KOPT-K1 (cell line): ENCODE measurements around the gene SNRPA.

ENCODE experiments used
- H3K27ac ChIP-seq: fragments of 200-600 bp; sonication (generic); 2 replicates; pipeline ENCODE4 v1.5.1; 2016; ENCODE audit warnings: antibody characterized with exemption, mild to moderate bottlenecking, low read depth, low read length; ENCODE audit not compliant: poor library complexity, severe bottlenecking
- H3K36me3 ChIP-seq: fragments of 200-600 bp; sonication (generic); 2 replicates; pipeline ENCODE4 v1.5.1; 2017; ENCODE audit warnings: antibody characterized with exemption, mild to moderate bottlenecking, low read length, moderate library complexity; ENCODE audit not compliant: insufficient read depth
- H3K9me3 ChIP-seq: fragments of 200-600 bp; sonication (generic); 2 replicates; pipeline ENCODE4 v1.5.1; 2017; ENCODE audit warnings: antibody characterized with exemption, low read length, mild to moderate bottlenecking; ENCODE audit not compliant: insufficient read depth, poor library complexity, severe bottlenecking

Gene SNRPA

GRCh38 chr19:40750874-40751537, at the start of gene SNRPA:
TSS of gene SNRPA (plus strand) at chr19:40751203. CDS start at chr19:40751409, 206 bp downstream.
- H3K9me3 ChIP-seq = no peaks in the 10 kb centered on the region

GRCh38 chr19:40701758-40702157, 49.2 kb upstream of the SNRPA start:
- no peak overlapping the region for H3K27ac ChIP-seq
- H3K36me3 ChIP-seq = peaks cover 29% of the 10 kb centered on the region; the same call in 1 of the 2 replicates
- H3K9me3 ChIP-seq = no peaks in the 10 kb centered on the region

More at GRCh38 chr19:40750874-40751537, at the start of gene SNRPA:
- peaks cover 32% of the 10 kb centered on the region for H3K36me3 ChIP-seq
- H3K27ac ChIP-seq = peak within 1 kb of the TSS; percentile 92

GRCh38 chr19:40702337-40703012, 48.5 kb upstream of the SNRPA start:
- Histone ChIP-seq H3K9me3 (no peaks in the 10 kb centered on the region), H3K27ac (no peak overlapping the region), H3K36me3 (peaks cover 29% of the 10 kb centered on the region; the same call in 1 of the 2 replicates)

- H3K9me3 ChIP-seq = no peaks in the 10 kb centered on the region
Observed at GRCh38 chr19:40703029-40703755, 47.8 kb upstream of the SNRPA start.

GRCh38 chr19:40704491-40705361, 46.3 kb upstream of the SNRPA start:
- no peak overlapping the region for H3K27ac ChIP-seq
- peaks cover 35% of the 10 kb centered on the region; the same call in 1 of the 2 replicates for H3K36me3 ChIP-seq
- H3K9me3 ChIP-seq = no peaks in the 10 kb centered on the region

More at GRCh38 chr19:40703029-40703755, 47.8 kb upstream of the SNRPA start:
- Histone ChIP-seq H3K27ac (no peak overlapping the region), H3K36me3 (peaks cover 29% of the 10 kb centered on the region; the same call in 1 of the 2 replicates)

GRCh38 chr19:40705362-40705651, 45.7 kb upstream of the SNRPA start:
- H3K36me3 ChIP-seq = peaks cover 37% of the 10 kb centered on the region; the same call in 1 of the 2 replicates

GRCh38 chr19:40705950-40706619, 44.9 kb upstream of the SNRPA start:
- Histone ChIP-seq H3K9me3 (no peaks in the 10 kb centered on the region), H3K27ac (no peak overlapping the region), H3K36me3 (peaks cover 36% of the 10 kb centered on the region; the same call in 1 of the 2 replicates)

More at GRCh38 chr19:40705362-40705651, 45.7 kb upstream of the SNRPA start:
- Histone ChIP-seq H3K9me3 (no peaks in the 10 kb centered on the region), H3K27ac (no peak overlapping the region)

- no peak overlapping the region for H3K27ac ChIP-seq
- H3K36me3 ChIP-seq = peaks cover 29% of the 10 kb centered on the region; the same call in 1 of the 2 replicates
- no peaks in the 10 kb centered on the region for H3K9me3 ChIP-seq
Observed at GRCh38 chr19:40707615-40708014, 43.4 kb upstream of the SNRPA start.

- Histone ChIP-seq H3K9me3 (no peaks in the 10 kb centered on the region), H3K27ac (no peak overlapping the region), H3K36me3 (peaks cover 22% of the 10 kb centered on the region; the same call in 1 of the 2 replicates)
Observed at GRCh38 chr19:40709817-40710216, 41.2 kb upstream of the SNRPA start.

GRCh38 chr19:40713939-40714338, 37.1 kb upstream of the SNRPA start:
- Histone ChIP-seq H3K36me3 (peaks cover 3% of the 10 kb centered on the region; the same call in 1 of the 2 replicates), H3K27ac (peak overlapping the region; percentile 72), H3K9me3 (no peaks in the 10 kb centered on the region)

- Histone ChIP-seq H3K9me3 (no peaks in the 10 kb centered on the region), H3K36me3 (peaks cover 3% of the 10 kb centered on the region; the same call in 1 of the 2 replicates), H3K27ac (peak overlapping the region; percentile 72)
Observed at GRCh38 chr19:40714441-40715299, 36.3 kb upstream of the SNRPA start.

GRCh38 chr19:40716031-40716481, 34.9 kb upstream of the SNRPA start:
- Histone ChIP-seq H3K36me3 (no peaks in the 10 kb centered on the region), H3K27ac (peak overlapping the region; percentile 72), H3K9me3 (no peaks in the 10 kb centered on the region)
